ENCODE data around the gene GAS5.

The GAS5 gene

GRCh38 chr1:173871091-173871490 lies 3.3 kb upstream of the GAS5 start:
- H3K36me3 ChIP-seq (ENCODE audit: control insufficient read depth in 2 of 2, insufficient read depth in 2 of 2, low read length in 2 of 2), result peaks cover under 1 to 5% of the 10 kb centered on the region in 2 donors
- peaks cover 12 to 19% of the 10 kb centered on the region in 2 donors for H3K4me1 ChIP-seq (ENCODE audit: control insufficient read depth in 2 of 2, insufficient read depth in 2 of 2, low read length in 2 of 2)
- H3K27ac ChIP-seq (ENCODE audit: low read depth in 2 of 2, low read length in 2 of 2), result no peak overlapping the region
- H3K27me3 ChIP-seq (ENCODE audit: control insufficient read depth in 2 of 2, insufficient read depth in 2 of 2, low read length in 2 of 2), result no peaks in the 10 kb centered on the region
- H3K9me3 ChIP-seq (ENCODE audit: control insufficient read depth in 2 of 2, low read length in 2 of 2), result no peaks in the 10 kb centered on the region
- no peak overlapping the region for H3K4me3 ChIP-seq (ENCODE audit: low read length in 2 of 2)
- H3K9ac ChIP-seq (ENCODE audit: low read depth in 1 of 2, low read length in 2 of 2), result no peak overlapping the region

GRCh38 chr1:173870252-173871075 lies 2.7 kb upstream of the GAS5 start:
- no peaks in the 10 kb centered on the region for H3K9me3 ChIP-seq (ENCODE audit: control insufficient read depth in 2 of 2, low read length in 2 of 2)
- H3K9ac ChIP-seq (ENCODE audit: low read depth in 1 of 2, low read length in 2 of 2), result peak overlapping the region in 1 of 2 donors; percentile 9
- peaks cover 18 to 25% of the 10 kb centered on the region in 2 donors for H3K4me1 ChIP-seq (ENCODE audit: control insufficient read depth in 2 of 2, insufficient read depth in 2 of 2, low read length in 2 of 2)
- H3K36me3 ChIP-seq (ENCODE audit: control insufficient read depth in 2 of 2, insufficient read depth in 2 of 2, low read length in 2 of 2), result peaks cover 7 to 11% of the 10 kb centered on the region in 2 donors
- peak overlapping the region in 1 of 2 donors; percentile 27 for H3K4me3 ChIP-seq (ENCODE audit: low read length in 2 of 2)
- no peaks in the 10 kb centered on the region for H3K27me3 ChIP-seq (ENCODE audit: control insufficient read depth in 2 of 2, insufficient read depth in 2 of 2, low read length in 2 of 2)
- H3K27ac ChIP-seq (ENCODE audit: low read depth in 2 of 2, low read length in 2 of 2), result peak overlapping the region; percentile 29 to 43

- Histone ChIP-seq H3K4me3 (ENCODE audit: low read length in 2 of 2) (peak overlapping the region; percentile 93 to 98), H3K36me3 (ENCODE audit: control insufficient read depth in 2 of 2, insufficient read depth in 2 of 2, low read length in 2 of 2) (peaks cover 21 to 26% of the 10 kb centered on the region in 2 donors), H3K27ac (ENCODE audit: low read depth in 2 of 2, low read length in 2 of 2) (peak overlapping the region; percentile 98 to 99), H3K27me3 (ENCODE audit: control insufficient read depth in 2 of 2, insufficient read depth in 2 of 2, low read length in 2 of 2) (no peaks in the 10 kb centered on the region), H3K9ac (ENCODE audit: low read depth in 1 of 2, low read length in 2 of 2) (peak overlapping the region; percentile 76 to 94), H3K4me1 (ENCODE audit: control insufficient read depth in 2 of 2, insufficient read depth in 2 of 2, low read length in 2 of 2) (peaks cover 25 to 28% of the 10 kb centered on the region in 2 donors), H3K9me3 (ENCODE audit: control insufficient read depth in 2 of 2, low read length in 2 of 2) (no peaks in the 10 kb centered on the region)
Observed at GRCh38 chr1:173869021-173869359, 1.2 kb upstream of the GAS5 start.

- H3K9me3 ChIP-seq (ENCODE audit: control insufficient read depth in 2 of 2, low read length in 2 of 2), result no peaks in the 10 kb centered on the region
- H3K4me1 ChIP-seq (ENCODE audit: control insufficient read depth in 2 of 2, insufficient read depth in 2 of 2, low read length in 2 of 2), result peaks cover 25 to 28% of the 10 kb centered on the region in 2 donors
- peak within 1 kb of the TSS; percentile 76 to 94 for H3K9ac ChIP-seq (ENCODE audit: low read depth in 1 of 2, low read length in 2 of 2)
- peaks cover 27 to 31% of the 10 kb centered on the region in 2 donors for H3K36me3 ChIP-seq (ENCODE audit: control insufficient read depth in 2 of 2, insufficient read depth in 2 of 2, low read length in 2 of 2)
- peak within 1 kb of the TSS; percentile 93 to 98 for H3K4me3 ChIP-seq (ENCODE audit: low read length in 2 of 2)
- peak within 1 kb of the TSS; percentile 98 to 99 for H3K27ac ChIP-seq (ENCODE audit: low read depth in 2 of 2, low read length in 2 of 2)
- H3K27me3 ChIP-seq (ENCODE audit: control insufficient read depth in 2 of 2, insufficient read depth in 2 of 2, low read length in 2 of 2), result no peaks in the 10 kb centered on the region
Observed at GRCh38 chr1:173868266-173869020, 654 bp upstream of the GAS5 start, which contains the start of gene ZBTB37. TSS of gene ZBTB37 (plus strand) at chr1:173868380. CDS start at chr1:173870226, 1,846 bp downstream.

GRCh38 chr1:173867141-173867752 lies 542 bp downstream of the GAS5 start:
- peak overlapping the region; percentile 75 to 86 for H3K9ac ChIP-seq (ENCODE audit: low read depth in 1 of 2, low read length in 2 of 2)
- no peaks in the 10 kb centered on the region for H3K9me3 ChIP-seq (ENCODE audit: control insufficient read depth in 2 of 2, low read length in 2 of 2)
- peaks cover 25 to 28% of the 10 kb centered on the region in 2 donors for H3K4me1 ChIP-seq (ENCODE audit: control insufficient read depth in 2 of 2, insufficient read depth in 2 of 2, low read length in 2 of 2)
- H3K27me3 ChIP-seq (ENCODE audit: control insufficient read depth in 2 of 2, insufficient read depth in 2 of 2, low read length in 2 of 2), result no peaks in the 10 kb centered on the region
- peaks cover 35 to 43% of the 10 kb centered on the region in 2 donors for H3K36me3 ChIP-seq (ENCODE audit: control insufficient read depth in 2 of 2, insufficient read depth in 2 of 2, low read length in 2 of 2)
- peak overlapping the region; percentile 93 to 98 for H3K4me3 ChIP-seq (ENCODE audit: low read length in 2 of 2)
- peak overlapping the region; percentile 98 to 99 for H3K27ac ChIP-seq (ENCODE audit: low read depth in 2 of 2, low read length in 2 of 2)

- Histone ChIP-seq H3K9me3 (ENCODE audit: control insufficient read depth in 2 of 2, low read length in 2 of 2) (no peaks in the 10 kb centered on the region), H3K9ac (ENCODE audit: low read depth in 1 of 2, low read length in 2 of 2) (peak overlapping the region; percentile 75 to 86), H3K27ac (ENCODE audit: low read depth in 2 of 2, low read length in 2 of 2) (peak overlapping the region; percentile 98 to 99), H3K27me3 (ENCODE audit: control insufficient read depth in 2 of 2, insufficient read depth in 2 of 2, low read length in 2 of 2) (no peaks in the 10 kb centered on the region), H3K36me3 (ENCODE audit: control insufficient read depth in 2 of 2, insufficient read depth in 2 of 2, low read length in 2 of 2) (peaks cover 38 to 44% of the 10 kb centered on the region in 2 donors), H3K4me1 (ENCODE audit: control insufficient read depth in 2 of 2, insufficient read depth in 2 of 2, low read length in 2 of 2) (peaks cover 25 to 28% of the 10 kb centered on the region in 2 donors), H3K4me3 (ENCODE audit: low read length in 2 of 2) (peak overlapping the region; percentile 93 to 98)
Observed at GRCh38 chr1:173866413-173867115, 1.2 kb downstream of the GAS5 start.

- Histone ChIP-seq H3K27me3 (ENCODE audit: control insufficient read depth in 2 of 2, insufficient read depth in 2 of 2, low read length in 2 of 2) (no peaks in the 10 kb centered on the region), H3K4me3 (ENCODE audit: low read length in 2 of 2) (peak overlapping the region; percentile 93 to 98), H3K9me3 (ENCODE audit: control insufficient read depth in 2 of 2, low read length in 2 of 2) (no peaks in the 10 kb centered on the region), H3K4me1 (ENCODE audit: control insufficient read depth in 2 of 2, insufficient read depth in 2 of 2, low read length in 2 of 2) (peaks cover 25% of the 10 kb centered on the region in 2 donors), H3K9ac (ENCODE audit: low read depth in 1 of 2, low read length in 2 of 2) (peak overlapping the region; percentile 10 to 75), H3K27ac (ENCODE audit: low read depth in 2 of 2, low read length in 2 of 2) (no peak overlapping the region), H3K36me3 (ENCODE audit: control insufficient read depth in 2 of 2, insufficient read depth in 2 of 2, low read length in 2 of 2) (peaks cover 42 to 46% of the 10 kb centered on the region in 2 donors)
Observed at GRCh38 chr1:173865468-173866164, 2.2 kb downstream of the GAS5 start.

GRCh38 chr1:173864179-173864867 lies 3.5 kb downstream of the GAS5 start:
- H3K4me3 ChIP-seq (ENCODE audit: low read length in 2 of 2), result no peak overlapping the region
- H3K27ac ChIP-seq (ENCODE audit: low read depth in 2 of 2, low read length in 2 of 2), result no peak overlapping the region
- peaks cover 17 to 21% of the 10 kb centered on the region in 2 donors for H3K4me1 ChIP-seq (ENCODE audit: control insufficient read depth in 2 of 2, insufficient read depth in 2 of 2, low read length in 2 of 2)
- H3K9ac ChIP-seq (ENCODE audit: low read depth in 1 of 2, low read length in 2 of 2), result no peak overlapping the region
- H3K27me3 ChIP-seq (ENCODE audit: control insufficient read depth in 2 of 2, insufficient read depth in 2 of 2, low read length in 2 of 2), result no peaks in the 10 kb centered on the region
- peaks cover 44 to 47% of the 10 kb centered on the region in 2 donors for H3K36me3 ChIP-seq (ENCODE audit: control insufficient read depth in 2 of 2, insufficient read depth in 2 of 2, low read length in 2 of 2)
- no peaks in the 10 kb centered on the region for H3K9me3 ChIP-seq (ENCODE audit: control insufficient read depth in 2 of 2, low read length in 2 of 2)
